NAMALWA (cell line): ENCODE data around the gene STK17A.

Source experiments
- DNase-seq: peaks from one replicate; pipeline ENCODE4 v3.0.0-alpha.2; 2015; ENCODE audit warnings: low spot score

STK17A gene

DNA sequence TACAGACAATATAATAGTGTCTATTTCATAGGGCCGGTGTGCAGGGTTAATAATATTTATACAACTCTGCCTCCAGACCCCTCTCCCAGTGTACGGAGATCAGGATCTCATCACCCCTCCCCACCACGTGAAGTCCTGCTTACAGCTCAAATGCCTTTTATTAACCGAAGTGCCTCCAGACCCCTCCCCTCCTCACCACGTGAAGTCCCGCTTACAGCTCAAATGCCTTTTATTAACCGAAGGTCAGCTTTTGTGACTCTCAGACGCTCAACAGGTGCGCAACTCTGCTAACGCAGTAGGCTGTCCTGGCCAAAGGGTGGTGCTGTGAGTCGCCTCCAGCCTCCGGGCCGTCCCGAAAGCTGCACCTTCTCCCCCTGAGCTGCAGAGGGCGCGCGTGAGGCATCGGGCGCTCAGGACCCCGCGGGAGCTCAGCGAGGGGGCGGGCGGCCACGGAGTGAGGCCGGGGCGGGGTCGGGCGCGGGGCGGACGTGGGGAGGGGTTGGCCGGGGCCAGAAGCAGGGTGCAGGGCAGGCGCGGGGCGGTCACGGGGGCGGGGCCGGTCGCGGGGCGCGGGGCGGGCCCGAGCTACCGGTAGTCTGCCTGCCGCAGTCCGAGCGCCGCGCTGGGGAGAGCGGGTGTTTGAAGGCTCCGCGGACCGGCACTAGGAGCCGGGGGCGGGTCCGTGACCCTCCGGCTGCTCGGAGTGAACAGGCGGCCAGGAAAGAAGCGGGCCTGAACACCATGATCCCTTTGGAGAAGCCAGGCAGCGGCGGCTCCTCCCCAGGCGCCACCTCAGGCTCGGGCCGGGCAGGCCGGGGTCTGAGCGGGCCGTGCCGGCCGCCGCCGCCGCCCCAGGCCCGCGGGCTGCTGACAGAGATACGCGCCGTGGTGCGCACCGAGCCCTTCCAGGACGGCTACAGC lies at the start of gene STK17A:
TSS of gene STK17A (plus strand) at position 606 of the 921 bp plus-strand sequence. CDS start at position 742, 136 bp downstream.
- DNase-seq, result peak; percentile 98

DNA sequence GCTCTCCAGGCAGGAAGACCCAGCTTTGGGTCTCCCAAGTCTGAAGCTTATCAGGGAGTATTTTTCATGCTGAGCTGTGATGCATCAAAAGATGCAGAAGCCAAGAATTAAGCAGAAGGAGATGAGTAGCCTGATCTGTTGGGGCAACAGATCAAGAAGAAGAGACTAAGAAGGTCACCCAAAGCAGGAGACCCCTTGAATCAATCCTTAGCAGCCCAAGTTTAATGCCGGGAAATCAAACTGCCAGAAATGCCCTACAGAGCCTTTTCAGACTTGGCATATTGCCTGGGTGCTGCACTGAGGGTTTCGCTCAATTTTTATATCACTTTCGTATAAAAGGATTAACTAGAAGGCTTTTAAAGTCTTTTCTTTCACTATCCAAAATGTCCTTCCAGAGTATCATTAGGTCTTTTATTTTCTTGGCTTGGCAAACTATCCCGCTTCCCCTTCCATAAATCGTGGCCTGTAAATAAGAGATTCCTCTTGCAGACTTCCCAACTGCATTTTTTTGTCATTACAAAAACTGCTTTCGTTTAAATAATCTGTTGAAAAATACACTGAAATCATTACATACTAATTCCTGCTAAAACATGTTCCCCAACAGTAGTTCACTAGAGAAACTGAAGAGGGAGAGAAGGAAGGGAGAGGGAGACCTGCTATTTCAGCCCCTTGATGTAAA lies 49.0 kb upstream of the STK17A start:
- DNase-seq, result no peak

DNA sequence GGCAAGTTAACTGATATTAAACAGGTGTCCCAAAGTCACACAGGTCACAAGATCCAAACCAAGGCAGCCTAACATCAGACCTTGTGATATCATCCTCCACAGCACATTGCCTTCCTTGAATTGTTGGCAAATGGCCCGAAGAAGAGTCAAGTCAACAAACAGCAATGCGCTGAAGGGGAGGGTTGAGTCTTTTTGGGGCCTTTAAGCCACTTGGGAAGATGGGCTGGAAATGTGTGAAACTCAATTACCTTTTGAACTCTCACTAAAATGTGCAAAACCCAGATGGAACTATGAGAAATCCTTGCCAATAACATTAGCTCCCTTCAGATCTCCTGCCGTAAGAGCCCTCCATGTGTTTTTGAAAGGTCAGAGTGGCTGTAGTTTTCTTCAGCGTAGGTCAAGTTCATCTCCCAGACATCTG lies 47.9 kb upstream of the STK17A start:
- no peak for DNase-seq

DNA sequence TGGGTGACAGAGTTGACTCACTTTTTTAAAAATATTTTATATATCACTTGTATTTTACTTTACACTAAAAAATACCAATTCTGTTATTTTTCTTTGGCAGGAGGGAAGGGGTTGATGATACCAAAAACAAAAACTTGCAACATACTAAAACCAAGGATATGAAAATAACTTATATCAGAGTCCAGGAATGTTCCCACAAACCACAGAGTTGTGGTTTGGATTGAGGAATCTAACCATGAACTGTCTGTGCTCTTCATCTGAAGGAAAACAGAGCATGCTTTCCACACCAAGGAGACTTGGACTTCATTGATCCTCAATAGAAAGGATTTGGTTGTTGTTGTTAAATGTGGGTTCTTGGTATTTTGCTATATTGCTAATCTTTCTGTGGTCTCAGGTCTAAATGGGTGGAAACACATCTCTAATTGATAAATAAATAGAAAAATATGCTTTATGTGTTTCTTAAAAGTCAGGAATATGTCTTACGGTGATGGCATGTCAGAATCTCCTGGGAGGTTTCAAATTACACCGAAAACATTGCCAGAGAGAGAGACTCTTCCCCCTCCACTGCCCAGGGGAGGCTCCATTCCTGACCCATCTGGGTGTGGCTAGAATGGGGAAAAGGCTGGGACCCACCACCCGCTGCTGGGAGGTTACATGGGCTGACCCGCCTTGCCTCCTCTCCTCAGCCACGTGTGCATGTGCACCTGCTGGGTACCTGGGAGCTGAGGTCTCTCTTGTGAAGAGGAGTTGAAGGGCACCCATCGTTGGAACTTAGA lies 46.9 kb upstream of the STK17A start:
- DNase-seq, result no peak

DNA sequence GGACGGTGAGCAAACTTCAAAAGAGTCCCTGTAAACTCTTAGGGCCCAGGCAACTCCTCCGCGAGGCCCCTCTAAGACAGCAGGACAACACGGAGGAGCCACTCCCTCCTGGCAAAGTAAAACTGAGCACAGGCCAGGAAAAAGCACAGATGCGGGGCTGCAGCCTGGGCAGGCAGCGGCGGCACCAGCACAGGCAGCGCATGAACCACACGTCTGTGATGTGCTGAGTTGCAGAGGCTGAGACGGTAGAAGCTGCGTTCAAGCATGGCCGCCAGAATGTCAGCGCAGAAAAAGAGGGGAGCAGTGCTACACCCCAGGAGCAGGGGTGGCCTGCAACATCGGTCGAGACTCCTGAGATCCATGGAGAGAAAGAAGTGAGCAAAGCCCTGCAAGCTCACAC lies 46.1 kb upstream of the STK17A start:
- no peak for DNase-seq

DNA sequence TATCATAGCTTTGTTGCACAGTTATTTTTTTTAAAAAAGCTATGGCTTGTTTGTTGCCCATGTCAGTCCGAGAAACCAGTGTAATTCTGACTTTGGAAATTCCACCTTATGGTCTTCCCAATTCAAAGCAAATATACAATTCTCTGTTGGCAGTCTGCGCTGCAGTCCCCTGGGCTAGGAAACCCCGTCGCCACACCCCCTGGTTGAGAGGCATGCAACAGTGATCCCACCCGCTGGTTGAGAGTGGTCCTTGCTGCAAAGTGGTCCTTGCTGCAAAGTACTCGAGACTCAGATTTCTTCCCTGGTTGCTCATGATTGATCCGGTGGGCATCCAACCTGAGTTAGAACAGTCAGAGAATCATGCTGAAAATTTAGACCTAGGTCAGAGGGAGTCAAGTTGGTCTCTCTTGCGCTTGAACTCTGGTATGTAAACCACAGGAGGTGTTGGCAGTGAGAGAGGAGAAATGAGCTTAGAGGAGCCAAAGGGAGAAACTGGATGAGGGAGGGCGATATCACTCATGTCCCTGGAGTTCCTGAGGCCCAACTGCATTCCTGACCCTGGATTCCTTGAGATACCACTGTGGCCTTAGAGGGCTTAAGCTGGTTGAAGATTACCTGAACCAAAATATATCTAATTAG lies 45.0 kb upstream of the STK17A start:
- no peak for DNase-seq

DNA sequence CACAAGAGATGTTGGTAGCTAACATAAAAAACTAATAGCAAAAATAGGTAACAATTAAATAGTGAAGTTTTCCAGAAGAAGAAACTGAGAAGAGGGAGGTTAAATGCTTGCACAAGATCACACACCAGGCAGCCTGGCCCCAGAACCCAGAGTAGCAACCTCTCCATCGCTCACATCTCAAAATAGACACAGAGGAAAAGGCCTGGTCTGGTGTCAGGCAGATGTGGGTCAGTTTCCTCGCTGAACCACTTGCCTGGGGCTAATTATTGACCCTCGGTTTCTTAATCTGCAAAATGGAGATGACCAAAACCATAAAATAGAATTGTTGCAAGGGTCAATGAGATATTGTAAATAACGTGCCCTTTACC lies 44.5 kb upstream of the STK17A start:
- DNase-seq, result no peak

DNA sequence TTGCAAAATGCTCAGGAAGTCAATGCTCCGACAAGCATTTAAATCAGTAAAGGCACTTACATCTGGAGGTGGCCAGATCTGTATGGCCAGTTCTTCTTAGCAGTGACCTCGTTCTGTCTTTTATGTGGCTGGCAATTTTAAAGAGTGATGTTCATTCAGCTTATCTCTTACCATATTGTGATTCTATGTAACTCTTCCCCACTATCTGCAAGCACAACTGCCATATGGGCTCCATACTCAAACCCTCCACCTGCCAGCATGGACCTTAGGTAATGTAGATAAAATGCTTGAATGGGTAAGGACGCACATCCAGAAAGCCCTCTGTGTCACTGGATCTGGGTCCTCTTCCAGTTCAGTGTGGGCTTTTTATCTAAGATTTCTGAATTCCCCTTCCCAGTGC lies 42.4 kb upstream of the STK17A start:
- DNase-seq, result no peak

DNA sequence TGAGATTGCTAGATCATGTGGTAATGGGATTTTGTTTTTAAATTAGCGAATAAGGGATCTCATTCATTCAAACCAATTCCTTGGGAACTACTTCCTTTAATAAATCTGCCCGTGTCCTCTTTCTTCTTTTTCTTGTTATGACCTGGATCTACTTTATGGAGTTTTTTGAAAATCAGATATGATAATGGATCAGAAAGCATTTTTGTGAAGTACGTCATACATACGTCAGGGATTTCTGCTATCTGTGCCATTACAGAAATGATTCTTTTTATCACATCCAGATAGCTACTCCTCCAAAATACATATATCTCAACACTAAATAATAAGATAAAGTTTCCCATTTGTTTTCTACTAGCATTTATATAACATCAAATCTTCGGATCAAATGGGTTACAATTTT lies 40.2 kb upstream of the STK17A start:
- DNase-seq, result no peak

DNA sequence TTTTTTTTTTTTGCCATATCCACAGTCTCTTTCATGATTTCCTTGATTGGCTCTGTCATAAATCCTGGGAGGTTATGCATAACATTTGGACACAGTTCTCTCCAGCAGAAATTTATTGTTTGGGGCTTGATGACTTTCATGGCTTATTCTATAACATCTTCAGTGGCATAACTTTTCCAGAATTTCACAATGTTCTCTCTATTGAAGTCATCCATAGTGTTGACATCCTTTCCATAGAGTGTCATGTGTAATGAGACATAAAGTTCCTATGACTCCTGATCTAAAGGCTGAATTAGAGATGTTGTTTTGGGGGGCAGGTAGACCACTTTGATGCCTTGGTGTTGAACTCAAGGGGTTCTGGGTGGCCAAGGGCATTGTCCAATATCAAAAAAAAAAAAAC lies 36.7 kb upstream of the STK17A start:
- DNase-seq, result no peak

DNA sequence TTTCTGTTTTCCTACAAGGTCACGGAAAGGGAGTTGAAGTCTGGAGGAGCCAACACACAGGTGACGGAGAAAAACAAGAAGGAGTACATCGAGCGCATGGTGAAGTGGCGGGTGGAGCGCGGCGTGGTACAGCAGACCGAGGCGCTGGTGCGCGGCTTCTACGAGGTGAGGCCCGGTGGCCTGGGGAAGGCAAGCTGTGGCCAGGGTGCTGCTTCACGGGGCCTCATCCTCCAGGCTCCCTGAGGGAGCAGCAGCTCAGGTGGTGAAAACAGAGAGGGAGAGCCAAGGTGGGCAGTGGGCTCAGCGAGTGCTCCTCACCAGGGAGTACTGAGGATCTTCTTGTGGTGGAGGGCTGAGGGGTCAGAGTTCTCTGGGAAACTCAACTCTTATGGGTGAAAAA lies 32.5 kb upstream of the STK17A start:
- DNase-seq, result no peak

DNA sequence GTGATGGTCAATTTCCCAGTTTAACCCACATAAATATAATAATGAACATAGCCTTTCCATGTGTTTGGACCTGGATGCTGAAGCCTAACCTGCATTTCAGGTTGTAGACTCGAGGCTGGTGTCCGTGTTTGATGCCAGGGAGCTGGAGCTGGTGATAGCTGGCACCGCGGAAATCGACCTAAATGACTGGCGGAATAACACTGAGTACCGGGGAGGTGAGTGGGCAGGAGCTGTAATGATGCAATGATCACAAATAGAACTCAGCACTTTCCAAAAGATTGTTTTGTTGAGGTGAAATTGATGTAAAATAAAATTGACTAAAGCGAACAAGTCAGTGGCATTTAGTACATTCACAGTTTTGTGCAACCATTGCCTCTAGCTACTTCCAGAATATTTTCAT lies 30.8 kb upstream of the STK17A start:
- DNase-seq, result no peak

DNA sequence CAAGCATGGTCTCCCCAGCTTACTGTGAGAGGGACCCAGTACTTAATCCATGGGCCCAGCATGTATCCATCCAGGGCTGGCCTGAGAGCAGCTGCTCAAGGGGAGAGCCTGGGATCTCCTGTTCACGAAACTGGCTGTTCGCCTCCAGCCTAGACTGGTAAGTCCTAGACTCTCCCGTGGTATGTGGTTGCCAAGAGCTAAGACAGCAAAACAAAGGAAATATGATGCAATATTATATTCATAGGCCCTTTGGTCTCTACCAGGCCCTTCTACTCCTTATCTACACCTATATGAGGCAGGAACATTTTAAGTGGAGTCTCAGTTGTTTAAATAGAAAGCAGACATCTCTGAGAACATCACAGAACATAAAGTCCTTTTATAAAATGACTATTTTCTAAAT lies 28.9 kb upstream of the STK17A start:
- DNase-seq, result no peak

DNA sequence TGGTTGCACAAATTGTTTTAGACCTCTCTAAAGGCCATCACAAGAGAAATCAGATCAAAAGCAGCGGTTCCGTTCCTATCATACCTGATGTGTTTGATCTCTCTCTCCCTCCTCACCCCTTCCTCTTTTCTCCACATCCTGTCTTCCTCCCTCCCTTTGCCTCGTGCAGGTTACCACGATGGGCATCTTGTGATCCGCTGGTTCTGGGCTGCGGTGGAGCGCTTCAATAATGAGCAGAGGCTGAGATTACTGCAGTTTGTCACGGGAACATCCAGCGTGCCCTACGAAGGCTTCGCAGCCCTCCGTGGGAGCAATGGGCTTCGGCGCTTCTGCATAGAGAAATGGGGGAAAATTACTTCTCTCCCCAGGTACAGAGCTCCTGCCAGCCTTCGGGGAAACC lies 28.5 kb upstream of the STK17A start:
- DNase-seq, result no peak

DNA sequence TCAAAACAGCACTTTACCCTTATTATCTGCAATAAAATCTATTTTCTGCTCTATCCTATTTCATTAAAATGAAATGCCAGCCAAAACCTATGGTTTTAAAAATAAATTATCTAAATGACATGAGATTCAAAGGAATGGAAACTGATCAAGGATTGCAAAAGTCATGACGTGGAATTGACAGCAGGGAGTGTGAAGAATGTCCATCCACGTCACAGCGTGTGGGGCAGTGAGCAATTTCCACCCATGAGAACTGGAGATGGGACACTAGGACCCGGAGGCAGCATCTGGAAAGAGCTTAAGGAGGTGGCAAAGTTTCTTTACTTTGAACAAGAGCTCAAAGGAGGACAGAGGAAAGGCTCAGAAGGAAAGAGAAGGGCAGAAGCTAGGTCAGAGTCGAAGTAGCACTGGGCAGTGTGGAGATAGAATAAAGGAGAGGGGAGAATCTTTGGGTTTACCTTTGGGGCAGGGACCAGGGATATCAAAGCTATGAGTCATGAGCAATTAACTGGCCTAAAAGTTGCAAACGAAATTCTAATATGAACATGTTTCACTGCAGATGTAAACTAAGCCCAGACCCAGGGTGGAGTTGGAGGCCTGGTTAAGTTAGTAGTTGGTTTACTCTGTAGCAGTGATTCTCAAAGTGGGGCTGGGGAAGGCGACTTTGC lies 24.9 kb upstream of the STK17A start:
- DNase-seq, result no peak

DNA sequence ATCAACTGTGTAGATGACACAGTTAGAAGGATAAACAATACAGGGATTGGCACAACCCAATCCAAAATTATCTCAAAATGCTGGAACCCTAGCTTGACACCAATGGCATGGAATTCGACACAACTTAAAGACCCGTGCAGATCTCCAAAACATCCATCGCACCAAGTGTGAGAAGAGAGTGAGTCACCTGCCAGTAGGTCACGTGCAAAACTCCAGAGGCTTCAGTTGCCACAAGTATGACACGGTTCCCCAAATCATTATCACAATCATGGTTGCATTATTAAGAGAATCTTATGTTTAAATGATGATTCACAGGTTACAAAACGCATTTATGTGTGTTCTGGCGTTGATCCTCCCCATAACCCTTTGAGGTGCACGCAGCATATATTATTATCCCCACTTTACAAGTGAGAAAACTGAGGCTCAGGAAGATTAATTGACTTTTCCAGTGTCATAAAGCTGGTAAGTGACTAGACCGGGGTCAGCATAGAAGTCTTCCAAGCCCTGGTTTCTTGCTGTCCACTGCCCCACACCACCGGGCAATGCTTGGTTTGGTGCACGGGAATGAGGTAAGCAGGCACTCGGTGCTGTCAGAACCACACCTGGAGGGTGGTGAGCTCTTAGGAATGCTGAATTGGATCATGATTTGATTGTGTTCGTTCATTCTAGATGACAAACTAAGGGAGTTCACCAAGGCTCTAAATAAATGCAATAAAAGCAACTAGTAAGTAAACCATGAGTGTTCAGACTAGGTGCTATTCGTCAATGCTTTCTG lies 23.6 kb upstream of the STK17A start:
- no peak for DNase-seq

DNA sequence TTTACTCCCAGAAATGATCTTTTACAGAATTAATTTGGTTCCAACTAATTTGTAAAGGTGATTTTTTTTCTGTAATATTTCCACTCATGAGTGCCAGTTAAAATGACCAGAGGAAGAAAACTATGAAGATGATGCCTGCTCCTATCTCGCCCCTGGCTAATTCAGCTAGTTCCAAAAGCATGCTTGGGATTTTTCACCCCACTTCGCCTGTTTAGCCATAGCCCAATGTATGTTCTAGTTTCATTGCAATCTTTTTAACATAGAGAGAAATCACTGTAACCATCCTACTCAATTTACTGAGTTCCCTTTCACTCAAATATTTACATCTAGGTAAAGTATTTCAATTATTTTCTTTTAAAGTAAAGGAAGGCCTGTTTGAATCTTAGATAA lies 23.0 kb upstream of the STK17A start:
- no peak for DNase-seq

DNA sequence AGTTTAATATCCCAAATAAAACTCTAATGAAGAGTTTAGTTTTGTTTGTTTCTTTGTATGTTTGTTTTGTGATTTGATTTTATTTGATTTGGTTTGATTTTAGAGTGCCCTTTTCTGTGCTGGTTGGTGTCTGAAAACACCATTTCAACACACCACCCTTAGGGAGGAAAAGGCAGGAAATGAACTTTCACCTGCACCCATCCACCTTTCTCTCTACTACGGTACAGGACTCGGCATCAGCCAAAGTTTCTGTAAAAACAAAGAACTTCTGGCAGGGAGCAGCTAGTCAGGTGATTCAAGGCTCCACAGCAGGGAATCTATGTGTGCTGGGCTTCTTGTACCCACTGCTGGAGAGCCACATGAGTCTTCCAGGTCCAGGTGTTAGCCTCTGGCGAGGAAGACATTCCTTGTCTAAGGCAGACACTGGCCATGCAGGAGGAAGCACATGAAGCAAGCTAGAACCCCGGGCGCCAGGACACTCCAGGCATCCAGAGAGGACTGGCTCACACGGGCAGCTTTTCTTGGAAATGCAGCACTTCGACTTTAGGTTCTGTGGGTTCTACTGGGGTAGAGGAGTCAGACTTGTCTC lies 22.1 kb upstream of the STK17A start:
- DNase-seq, result no peak

DNA sequence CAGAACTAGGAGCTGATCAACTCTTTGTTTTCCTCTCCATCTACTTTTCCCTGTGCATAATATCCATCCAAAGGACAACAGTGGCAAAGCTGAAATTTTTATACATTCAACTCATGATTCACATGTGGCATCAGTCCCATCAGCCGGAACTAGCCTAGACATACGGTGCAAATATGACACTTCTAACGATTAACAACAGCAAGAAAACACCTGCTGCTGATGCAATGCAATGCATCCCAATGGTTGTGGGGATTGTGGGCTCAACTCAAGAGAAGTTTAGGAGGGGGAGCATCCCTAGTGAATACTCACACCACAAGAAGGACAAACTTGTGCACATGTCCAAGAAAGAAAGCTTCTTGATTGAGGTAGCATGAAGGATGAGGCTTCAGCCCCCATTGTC lies 20.5 kb upstream of the STK17A start:
- no peak for DNase-seq

DNA sequence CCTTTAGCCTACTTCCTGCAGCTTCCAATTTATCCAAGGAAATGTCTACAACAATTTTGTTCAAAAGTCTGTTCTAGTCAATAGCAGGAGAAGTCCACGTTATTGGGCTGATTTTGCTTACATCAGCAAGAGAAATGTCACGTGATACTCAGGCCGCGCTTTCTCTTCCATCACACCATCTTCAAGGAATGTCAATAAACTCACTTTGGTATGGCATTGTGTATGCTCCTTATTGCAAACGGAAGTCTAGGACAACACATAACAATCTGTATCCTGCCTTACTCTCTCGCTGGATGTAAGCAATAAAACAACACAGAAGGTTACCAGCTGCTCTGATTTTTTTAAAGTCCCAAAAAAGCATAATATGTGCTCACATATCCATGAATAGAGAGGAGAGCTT lies 17.1 kb upstream of the STK17A start:
- DNase-seq, result no peak

DNA sequence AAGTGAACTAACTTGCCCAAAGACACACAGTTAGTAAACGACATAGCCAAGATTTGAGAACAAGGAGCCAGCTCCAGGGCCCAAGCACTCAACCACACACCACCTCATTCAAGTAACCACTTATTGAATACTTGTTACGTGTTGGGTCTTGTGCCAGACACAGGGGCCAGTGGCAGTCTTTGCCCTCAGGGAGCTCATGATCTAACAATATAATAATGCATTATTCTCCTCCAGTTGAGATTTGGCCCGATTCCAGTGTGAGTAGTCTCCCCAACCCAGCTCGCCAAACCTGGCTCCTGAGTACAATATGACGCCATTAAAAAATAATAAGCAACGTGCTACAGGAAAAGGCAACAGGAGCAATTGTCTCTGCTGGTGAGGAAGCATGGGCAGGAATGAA lies 14.4 kb upstream of the STK17A start:
- no peak for DNase-seq
